AG04449 (cell line): ENCODE measurements around the gene FAM219B.

Experiments
- CTCF ChIA-PET: fragments of 350-600 bp; formaldehyde crosslinking; extraction: SDS; loops from one replicate; lab custom pipeline; 2021; ENCODE audit warnings: antibody characterized with exemption; lab: Yijun Ruan, JAX
- POLR2A ChIA-PET: fragments of 400-600, 350-600 bp; formaldehyde crosslinking; extraction: SDS; loops from one replicate; lab custom pipeline; 2020; ENCODE audit warnings: antibody characterized with exemption, inconsistent platforms; lab: Yijun Ruan, JAX
- DNase-seq: peaks from one replicate; pipeline ENCODE4 v3.0.0-alpha.2; 2010; ENCODE audit warnings: low read depth, low spot score
- H3K4me3 ChIP-seq: 2 replicates; pipeline ENCODE4 v1.5.1; 2011; ENCODE audit warnings: low read depth, mild to moderate bottlenecking, control low read depth, low read length
- CTCF ChIP-seq: IDR thresholded peaks from one replicate; pipeline ENCODE4 v1.5.1; 2011; ENCODE audit warnings: mild to moderate bottlenecking, moderate library complexity, low read length, control low read depth, inconsistent platforms; ENCODE audit not compliant: insufficient read depth; ENCODE audit errors: missing control alignments

The FAM219B gene

GRCh38 chr15:74878273-74878672, 28.4 kb downstream of the FAM219B start:
- TF ChIP-seq CTCF = no peak
- POLR2A ChIA-PET = no interaction called here
- CTCF ChIA-PET = interaction anchor here (1.1 to 2.9 kb wide), 2 partner anchors 24 to 27 kb away, joined by 3 to 12 read pairs; no protein-coding TSS in a partner anchor

DNA sequence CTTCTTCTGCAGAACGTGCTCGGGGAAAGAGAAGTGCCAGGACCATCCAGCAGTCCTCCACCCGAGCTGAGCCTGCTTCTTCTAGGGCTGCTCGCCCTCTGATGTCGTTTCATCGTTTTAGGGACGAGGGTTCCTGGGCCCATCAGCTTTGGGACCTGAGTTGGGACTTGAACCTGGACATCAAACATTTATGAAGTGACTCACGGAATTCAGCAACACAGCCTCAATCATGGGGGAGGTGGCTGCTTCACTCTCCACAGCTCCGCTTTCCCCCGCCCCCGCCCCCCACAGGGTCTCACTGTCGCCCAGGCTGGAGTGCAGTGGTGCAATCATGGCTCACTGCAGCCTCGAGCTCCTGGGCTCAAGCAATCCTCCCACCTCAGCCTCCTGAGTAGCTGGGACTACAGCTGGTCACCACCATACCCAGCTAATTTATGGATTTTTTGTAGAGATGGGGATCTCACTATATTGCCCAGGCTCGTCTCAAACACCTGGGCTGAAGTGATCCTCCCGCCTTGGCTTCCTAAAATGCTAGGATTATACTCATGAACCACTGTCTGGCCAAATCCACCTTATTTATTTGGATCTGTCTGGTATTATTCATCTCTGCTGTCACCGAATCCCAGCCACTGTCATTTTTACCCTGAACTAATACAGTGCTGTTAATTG, 32.8 kb downstream of the FAM219B start:
- H3K4me3 ChIP-seq = peak overlapping the region; percentile 93
- no peak for TF ChIP-seq CTCF
- POLR2A ChIA-PET = no interaction called here
- CTCF ChIA-PET = interaction anchor here (3.7 kb wide), 1 partner anchor 28 kb away, joined by 21 read pairs; no protein-coding TSS in a partner anchor
- no peak for DNase-seq

More at GRCh38 chr15:74878273-74878672, 28.4 kb downstream of the FAM219B start:
- no peak overlapping the region for H3K4me3 ChIP-seq
- DNase-seq = no peak

DNA sequence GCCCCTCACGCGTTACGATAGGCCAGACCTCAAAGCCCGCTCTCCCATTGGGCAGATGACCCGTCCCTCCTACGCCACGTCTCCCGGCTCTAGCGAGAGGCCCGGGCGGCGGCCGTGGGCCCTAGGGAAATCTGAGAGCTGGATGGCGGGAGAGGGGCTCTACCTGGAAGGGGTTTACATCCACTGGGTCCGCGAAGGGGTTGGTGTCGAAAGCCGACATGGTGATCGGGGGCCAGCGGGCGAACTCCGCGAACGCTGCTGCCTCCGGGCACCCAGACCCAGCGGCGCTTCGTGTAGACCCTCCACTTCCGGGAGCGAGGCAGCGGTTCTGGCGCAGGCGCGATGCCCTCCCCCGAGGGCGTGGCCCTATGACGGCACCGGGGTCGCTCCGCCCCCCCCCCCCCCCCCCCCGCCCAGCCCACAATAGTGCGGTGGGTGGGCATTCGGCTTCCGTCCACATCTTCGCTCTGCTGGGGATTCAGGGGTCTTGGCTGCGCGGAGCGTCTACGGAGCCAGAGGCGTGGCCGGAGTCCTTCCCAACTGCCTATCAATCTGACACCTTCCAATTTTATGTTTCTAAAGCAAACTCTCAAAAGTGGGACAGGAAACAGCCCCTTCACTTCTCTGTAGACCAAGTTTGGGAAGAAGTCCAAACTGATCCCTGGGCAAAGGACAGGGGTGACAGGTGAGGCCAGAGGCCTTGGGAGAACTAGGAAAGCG, 33.5 kb downstream of the FAM219B start, which contains the start of gene SCAMP2:
Gene SCAMP2 (minus strand): TSS at position 330 of the 720 bp plus-strand sequence. CDS start 110 bp downstream, at position 220.
- POLR2A ChIA-PET = no interaction called here
- peak; percentile 63 for DNase-seq
- H3K4me3 ChIP-seq = peak within 1 kb of the TSS; percentile 93
- no peak for TF ChIP-seq CTCF
- CTCF ChIA-PET = interaction anchor here (0.7 to 3.7 kb wide), 2 partner anchors 15 to 28 kb away, joined by 4 to 21 read pairs; no protein-coding TSS in a partner anchor

- no peak for TF ChIP-seq CTCF
- CTCF ChIA-PET = interaction anchor here (0.7 to 3.7 kb wide), 2 partner anchors 15 to 29 kb away, joined by 4 to 21 read pairs; no protein-coding TSS in a partner anchor
- POLR2A ChIA-PET = interaction anchor here (1.0 kb wide), 1 partner anchor 25 kb away, joined by 3 read pairs; no protein-coding TSS in a partner anchor
- peak overlapping the region; percentile 93 for H3K4me3 ChIP-seq
- no peak for DNase-seq
These were observed 34.0 kb downstream of the FAM219B start for GRCh38 chr15:74872702-74873035.

DNA sequence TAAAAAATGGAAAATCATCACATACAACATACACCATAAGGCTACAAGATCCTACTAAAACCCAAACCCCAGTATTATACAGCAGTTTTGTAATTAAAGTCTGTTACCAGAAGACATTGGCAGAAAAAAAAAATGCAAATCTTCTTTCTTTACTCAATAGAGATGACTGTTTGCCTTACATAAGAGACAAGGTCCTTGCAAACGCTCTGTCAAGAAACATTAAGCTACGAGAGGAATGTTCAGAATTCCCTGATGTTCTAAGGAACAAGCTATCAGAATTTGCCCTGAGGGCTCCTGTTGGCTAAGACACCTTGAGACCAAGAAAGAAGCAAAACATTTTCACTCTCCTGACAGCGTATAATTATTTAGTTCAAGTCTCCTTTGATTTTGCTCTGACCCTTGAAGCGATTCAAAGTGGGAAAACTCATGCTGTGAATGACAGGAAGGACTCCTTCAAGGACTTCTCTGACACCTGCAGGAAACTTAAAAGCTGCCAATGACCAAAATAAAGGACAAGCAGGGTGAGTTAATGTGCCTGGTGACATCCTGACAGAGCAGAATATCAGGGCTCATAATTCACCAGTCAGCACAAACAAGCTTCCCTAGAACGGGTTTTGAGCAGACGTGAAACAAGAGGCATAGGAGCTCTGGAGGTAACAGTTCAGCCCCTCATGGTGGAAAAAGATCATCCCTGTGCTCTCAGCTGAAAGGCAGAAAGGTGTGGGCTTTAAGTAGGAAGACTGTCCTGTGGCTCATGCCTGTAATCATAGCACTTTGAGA, 36.0 kb downstream of the FAM219B start:
- CTCF ChIA-PET = interaction anchor here (0.9 to 2.1 kb wide), 8 partner anchors 12 to 90 kb away, joined by 3 to 21 read pairs (median 4); no protein-coding TSS in a partner anchor
- POLR2A ChIA-PET = interaction anchor here (1.0 kb wide), 1 partner anchor 35 kb away, joined by 3 read pairs; no protein-coding TSS in a partner anchor

More for the DNA sequence above, 36.0 kb downstream of the FAM219B start:
- TF ChIP-seq CTCF = no peak
- H3K4me3 ChIP-seq = no peak overlapping the region
- no peak for DNase-seq
